ENCODE data around the gene CCDC85A. TPM values are rescaled to one million over a fixed set of nuclear protein-coding genes. Genes with fewer than 3 reads are reported as not detected.

Gene CCDC85A
- total and polyA plus RNA-seq, 2 of the 4 experiments (the other 2 are of a cell fraction), result 1.1 to 2.2 TPM

DNA sequence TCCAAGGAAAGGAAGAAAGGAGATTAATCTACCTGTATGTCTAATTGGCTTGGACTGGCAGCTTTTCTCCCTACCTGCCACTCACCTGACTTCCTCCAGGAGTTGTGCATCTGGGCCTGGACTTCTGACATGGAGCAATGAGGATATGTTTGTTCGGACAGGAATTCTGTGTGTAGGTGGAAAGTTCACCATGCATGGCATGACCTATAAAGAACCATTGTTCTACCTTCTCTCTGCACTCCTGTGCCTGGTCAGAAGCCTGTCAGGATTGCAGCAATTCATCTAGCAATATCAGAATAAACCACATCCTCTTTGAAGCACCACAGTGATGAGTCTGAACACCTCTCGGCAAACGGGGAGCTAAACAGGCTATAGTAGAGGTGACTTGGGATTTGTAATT, 20.8 kb downstream of the CCDC85A start:
- Histone ChIP-seq H2BK120ac (ENCODE audit: low read depth, low read length) (no peak overlapping the region), H2BK15ac (ENCODE audit: low read depth, low read length) (no peak overlapping the region), H4K91ac (ENCODE audit: insufficient read depth, low read depth, low read length) (no peak overlapping the region), H3K4ac (ENCODE audit: low read depth, low read length) (no peak overlapping the region), H3K27me3 (ENCODE audit: control insufficient read depth, insufficient read depth, low read length) (no peaks in the 10 kb centered on the region), H3K9me1 (ENCODE audit: insufficient read depth, low read length) (no peaks in the 10 kb centered on the region), H3K9me3 (ENCODE audit: control insufficient read depth, insufficient read depth, low read length) (no peaks in the 10 kb centered on the region), H3K56ac (ENCODE audit: extremely low read depth, insufficient read depth, low read length) (no peak overlapping the region), H2BK20ac (ENCODE audit: low read depth, low read length) (no peak overlapping the region), H3K4me3 (ENCODE audit: insufficient read depth, low read depth, low read length) (no peak overlapping the region), H2AFZ (replicated peaks; ENCODE audit: low read length, poor library complexity) (no peak overlapping the region), H3K79me1 (ENCODE audit: low read depth in 1 of 2, low read length in 2 of 2) (no peaks in the 10 kb centered on the region), H4K5ac (ENCODE audit: low read depth, low read length) (no peak overlapping the region), H3K4me1 (ENCODE audit: control insufficient read depth, insufficient read depth, low read length) (no peaks in the 10 kb centered on the region), H2BK5ac (ENCODE audit: low read depth, low read length, poor library complexity, severe bottlenecking) (no peak overlapping the region), H3K27ac (ENCODE audit: insufficient read depth, low read length) (no peak overlapping the region), H4K8ac (ENCODE audit: low read depth in 2 of 2, low read length in 2 of 2) (no peak overlapping the region), H4K20me1 (ENCODE audit: insufficient read depth, low read length) (no peaks in the 10 kb centered on the region), H3K14ac (replicated peaks; ENCODE audit: low read depth, low read length) (no peak overlapping the region), H3K9ac (ENCODE audit: low read depth, low read length) (no peak overlapping the region), H3K18ac (ENCODE audit: low read depth, low read length) (no peak overlapping the region), H2AK5ac (ENCODE audit: low read depth, low read length) (no peak overlapping the region), H3K36me3 (ENCODE audit: control insufficient read depth, insufficient read depth, low read length) (no peaks in the 10 kb centered on the region), H2AK9ac (replicated peaks; ENCODE audit: low read depth, low read length, poor library complexity) (no peak overlapping the region), H3K4me2 (ENCODE audit: low read depth, low read length) (no peak overlapping the region), H3K23ac (ENCODE audit: low read depth, low read length) (no peak overlapping the region)
- intact Hi-C loops (cut with micrococcal nuclease), result no loop called here
- dilution Hi-C loops (cut with HindIII; ENCODE audit: low sequenced_read_pairs, unreplicated experiment), result no loop called here
- no CpG with 5 or more reads among the region's 3 CpGs for WGBS, 2 experiments (ENCODE audit: extremely low coverage in 2 of 2, insufficient read length in 1 of 2)
- POLR2A ChIA-PET (ENCODE audit: unreplicated experiment), result no interaction called here
- BruUV-seq (replicated peaks), result no TSS peak
- CTCF ChIA-PET, result no interaction called here
- DNase-seq, result no peak
- in situ Hi-C loops (cut with MboI; ENCODE audit: low sequenced_read_pairs), result no loop called here
- TF ChIP-seq RFX5 (IDR thresholded peaks at IDR 0.05; ENCODE audit: low read depth, low read length), result no peak
- TF ChIP-seq, protein P1, sequence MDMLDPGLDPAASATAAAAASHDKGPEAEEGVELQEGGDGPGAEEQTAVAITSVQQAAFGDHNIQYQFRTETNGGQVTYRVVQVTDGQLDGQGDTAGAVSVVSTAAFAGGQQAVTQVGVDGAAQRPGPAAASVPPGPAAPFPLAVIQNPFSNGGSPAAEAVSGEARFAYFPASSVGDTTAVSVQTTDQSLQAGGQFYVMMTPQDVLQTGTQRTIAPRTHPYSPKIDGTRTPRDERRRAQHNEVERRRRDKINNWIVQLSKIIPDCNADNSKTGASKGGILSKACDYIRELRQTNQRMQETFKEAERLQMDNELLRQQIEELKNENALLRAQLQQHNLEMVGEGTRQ (IDR thresholded peaks at IDR 0.05; ENCODE audit: low read depth, low read length), result no peak
- TF ChIP-seq, protein P2, sequence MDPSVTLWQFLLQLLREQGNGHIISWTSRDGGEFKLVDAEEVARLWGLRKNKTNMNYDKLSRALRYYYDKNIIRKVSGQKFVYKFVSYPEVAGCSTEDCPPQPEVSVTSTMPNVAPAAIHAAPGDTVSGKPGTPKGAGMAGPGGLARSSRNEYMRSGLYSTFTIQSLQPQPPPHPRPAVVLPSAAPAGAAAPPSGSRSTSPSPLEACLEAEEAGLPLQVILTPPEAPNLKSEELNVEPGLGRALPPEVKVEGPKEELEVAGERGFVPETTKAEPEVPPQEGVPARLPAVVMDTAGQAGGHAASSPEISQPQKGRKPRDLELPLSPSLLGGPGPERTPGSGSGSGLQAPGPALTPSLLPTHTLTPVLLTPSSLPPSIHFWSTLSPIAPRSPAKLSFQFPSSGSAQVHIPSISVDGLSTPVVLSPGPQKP (IDR thresholded peaks at IDR 0.05; ENCODE audit: borderline replicate concordance, low read depth, low read length), result no peak
- no peak for TF ChIP-seq FOS (IDR thresholded peaks at IDR 0.05; ENCODE audit: low read depth, low read length)
- TF ChIP-seq CEBPB (IDR thresholded peaks at IDR 0.05; ENCODE audit: low read depth, low read length), result no peak
- TF ChIP-seq SMC3 (IDR thresholded peaks at IDR 0.05; ENCODE audit: low read depth, low read length), result no peak
- TF ChIP-seq RCOR1 (IDR thresholded peaks at IDR 0.05; ENCODE audit: insufficient replicate concordance, low read length), result no peak
- no peak for TF ChIP-seq BHLHE40 (IDR thresholded peaks at IDR 0.05; ENCODE audit: low read depth, low read length)
- no peak for ATAC-seq (ENCODE audit: low read depth)

Measured in IMR-90 (cell line).